GM23338 (cell line): Measurements from ENCODE around the gene KCTD1. TPM values are rescaled to one million over a fixed set of nuclear protein-coding genes. Genes with fewer than 3 reads are reported as not detected.

Source experiments
- ATAC-seq: fragments of 200-7000 bp; cut with Tn5 transposase; 3 replicates; pipeline ENCODE4 v1.9.1; 2020
- DNase-seq: peaks from one replicate; pipeline ENCODE4 v3.0.0-alpha.2; 2015; ENCODE audit warnings: low spot score
- H2AFZ ChIP-seq: fragments of 200-600 bp; sonication (generic); 2 replicates; pipeline ENCODE4 v1.8.0; 2016; ENCODE audit warnings: antibody characterized with exemption, mild to moderate bottlenecking, moderate library complexity
- H3F3A ChIP-seq: fragments of 200-600 bp; sonication (generic); replicated peaks from 2 replicates; pipeline ENCODE4 v1.8.0; 2017; ENCODE audit warnings: antibody characterized with exemption, mixed run types, low read depth
- H3K27ac ChIP-seq: fragments of 200-600 bp; sonication (generic); 2 replicates; pipeline ENCODE4 v1.6.1; 2016; ENCODE audit warnings: low read depth
- H3K27me3 ChIP-seq: fragments of 200-600 bp; sonication (generic); 2 replicates; pipeline ENCODE4 v1.8.0; 2016; ENCODE audit warnings: mild to moderate bottlenecking, mixed run types, moderate library complexity; ENCODE audit not compliant: insufficient read depth
- H3K36me3 ChIP-seq: fragments of 200-600 bp; sonication (generic); 2 replicates; pipeline ENCODE4 v1.8.0; 2016; ENCODE audit warnings: mild to moderate bottlenecking; ENCODE audit not compliant: insufficient read depth
- H3K4me1 ChIP-seq: fragments of 200-600 bp; sonication (generic); 2 replicates; pipeline ENCODE4 v1.8.0; 2016; ENCODE audit warnings: mild to moderate bottlenecking, moderate library complexity; ENCODE audit not compliant: insufficient read depth
- H3K4me2 ChIP-seq: fragments of 200-600 bp; sonication (generic); 2 replicates; pipeline ENCODE4 v1.7.1; 2017; ENCODE audit warnings: mixed run types
- H3K4me3 ChIP-seq: fragments of 200-600 bp; sonication (generic); 2 replicates; pipeline ENCODE4 v1.6.1; 2016; ENCODE audit warnings: mixed run types
- H3K79me2 ChIP-seq: fragments of 200-600 bp; sonication (generic); replicated peaks from 2 replicates; pipeline ENCODE4 v1.8.0; 2017; ENCODE audit warnings: mild to moderate bottlenecking; ENCODE audit not compliant: insufficient read depth
- H3K9me2 ChIP-seq: fragments of 200-600 bp; sonication (generic); 2 replicates; pipeline ENCODE4 v1.8.0; 2017; ENCODE audit not compliant: insufficient read depth
- H4K20me1 ChIP-seq: fragments of 200-600 bp; sonication (generic); replicated peaks from 2 replicates; pipeline ENCODE4 v1.8.0; 2017; ENCODE audit warnings: mild to moderate bottlenecking; ENCODE audit not compliant: insufficient read depth
- H3K27ac Mint-ChIP-seq: 2 replicates; pipeline ENCODE4 v1.8.0; 2020; ENCODE audit warnings: inconsistent platforms, mild to moderate bottlenecking, moderate library complexity, mixed read lengths
- H3K27me3 Mint-ChIP-seq: 3 replicates; pipeline ENCODE4 v1.8.0; 2022; ENCODE audit warnings: low read depth, mild to moderate bottlenecking, moderate library complexity, mixed read lengths, inconsistent platforms; ENCODE audit not compliant: insufficient read depth, poor library complexity
- H3K36me3 Mint-ChIP-seq: 3 replicates; pipeline ENCODE4 v1.8.0; 2021; ENCODE audit warnings: low read depth, mild to moderate bottlenecking, inconsistent platforms, moderate library complexity, mixed read lengths
- H3K4me1 Mint-ChIP-seq: 3 replicates; pipeline ENCODE4 v1.8.0; 2020; ENCODE audit warnings: mild to moderate bottlenecking, inconsistent platforms, mixed read lengths
- H3K4me3 Mint-ChIP-seq: 3 replicates; pipeline ENCODE4 v1.8.0; 2021; ENCODE audit warnings: moderate library complexity, mild to moderate bottlenecking, inconsistent platforms, mixed read lengths
- H3K9me3 Mint-ChIP-seq: 3 replicates; pipeline ENCODE4 v1.8.0; 2020; ENCODE audit warnings: moderate library complexity, mild to moderate bottlenecking, inconsistent platforms, mixed read lengths
- CREB1 ChIP-seq: fragments of 250-450 bp; sonication (Bioruptor Pico); IDR thresholded peaks from 2 replicates; pipeline ENCODE4 v1.5.0; 2020; ENCODE audit warnings: low read depth, mild to moderate bottlenecking, moderate library complexity
- CTCF ChIP-seq, 2 experiments: fragments of 200-600 bp in 1 of 2; sonication (generic) in 1 of 2; conservative IDR thresholded peaks; 2 replicates each; pipeline versions ENCODE4 v1.5.1 to v1.6.1; 2016 to 2017; ENCODE audit warnings: antibody characterized with exemption in 2 of 2, low read depth in 2 of 2, mild to moderate bottlenecking in 2 of 2, moderate library complexity in 1 of 2
- ETS1 ChIP-seq: IDR thresholded peaks from 2 replicates; pipeline ENCODE4 v1.6.1; 2016; ENCODE audit warnings: antibody characterized with exemption
- ZNF462 ChIP-seq: fragments of 250-450 bp; sonication (Bioruptor Pico); IDR thresholded peaks from 2 replicates; pipeline ENCODE4 v1.5.0; 2020; ENCODE audit warnings: mild to moderate bottlenecking, moderate library complexity
- polyA plus RNA-seq: library from polyadenylated mRNA; unstranded; fragments of >200 nt; fragmentation: Nextera tagmentation; extraction: Ambion mirVana; gene quantifications from 2 replicates; pipeline ENCODE4 v1.2.1, GENCODE V29; 2016
- total RNA-seq: library from RNA; depleted of rRNA; stranded (reverse); fragments of >200 nt; shearing (Covaris generic); gene quantifications from 2 replicates; pipeline ENCODE4 v1.2.3, GENCODE V29; 2014

The KCTD1 gene
- total and polyA plus RNA-seq, 2 experiments from 2014 or later, result 7.1 to 20.5 TPM

- Histone ChIP-seq H3K27me3 (no peaks in the 10 kb centered on the region), H3K4me2 (no peak overlapping the region), H4K20me1 (no peaks in the 10 kb centered on the region), H3F3A (no peaks in the 10 kb centered on the region), H3K4me3 (no peak overlapping the region), H2AFZ (no peak overlapping the region), H3K27ac (no peak overlapping the region), H3K4me1 (peaks cover 5% of the 10 kb centered on the region; the same call in 1 of the 2 replicates), H3K79me2 (no peaks in the 10 kb centered on the region), H3K36me3 (no peaks in the 10 kb centered on the region), H3K9me2 (no peaks in the 10 kb centered on the region)
- Mint-ChIP-seq H3K9me3 (no peaks in the 10 kb centered on the region), H3K36me3 (no peaks in the 10 kb centered on the region), H3K4me1 (peaks cover 6% of the 10 kb centered on the region), H3K4me3 (no peak overlapping the region), H3K27me3 (peaks cover 5% of the 10 kb centered on the region), H3K27ac (no peak overlapping the region)
- TF ChIP-seq ETS1 (no peak), CTCF (conservative IDR thresholded peaks at IDR 0.05; ENCODE audit: low read depth in 2 of 2) (0 out of 4 replicates have a peak, but pooled peaks of 1 of the 2 experiments have one; percentile 7)
- DNase-seq (no peak), ATAC-seq (peak; percentile 84)
Observed at GRCh38 chr18:26584745-26585144, 36.4 kb upstream of the KCTD1 start.

- Histone ChIP-seq H3K27me3 (peaks cover 15% of the 10 kb centered on the region), H2AFZ (no peak overlapping the region), H4K20me1 (no peaks in the 10 kb centered on the region), H3K9me2 (no peaks in the 10 kb centered on the region), H3K27ac (no peak overlapping the region), H3K4me3 (no peak overlapping the region), H3K4me1 (peaks cover 5% of the 10 kb centered on the region), H3F3A (no peaks in the 10 kb centered on the region), H3K36me3 (no peaks in the 10 kb centered on the region), H3K4me2 (no peak overlapping the region), H3K79me2 (no peaks in the 10 kb centered on the region)
- Mint-ChIP-seq H3K27me3 (peaks cover 9% of the 10 kb centered on the region), H3K4me3 (no peak overlapping the region), H3K4me1 (peaks cover 17% of the 10 kb centered on the region), H3K27ac (no peak overlapping the region), H3K36me3 (no peaks in the 10 kb centered on the region), H3K9me3 (no peaks in the 10 kb centered on the region)
- no peak for TF ChIP-seq CREB1 (CRISPR knock-in tag)
- no peak for TF ChIP-seq ZNF462 (CRISPR knock-in tag)
- no peak for DNase-seq
- no peak for ATAC-seq
Observed at GRCh38 chr18:26579941-26580618, 31.7 kb upstream of the KCTD1 start.
